HEK293T (cell line): ENCODE data around the gene C22orf31.

ENCODE experiments used
- ARNT ChIP-seq: fragments of 450-650 bp; IDR thresholded peaks from 2 replicates; pipeline ENCODE4 v1.6.1; 2017; ENCODE audit warnings: mild to moderate bottlenecking
- BHLHE40 ChIP-seq: fragments of 450-650 bp; IDR thresholded peaks from 2 replicates; pipeline ENCODE4 v1.6.1; 2016; ENCODE audit warnings: mild to moderate bottlenecking, moderate library complexity, borderline replicate concordance
- CTBP1 ChIP-seq: fragments of 450-650 bp; IDR thresholded peaks from 2 replicates; pipeline ENCODE4 v1.6.1; 2016; ENCODE audit warnings: borderline replicate concordance
- ELF4 ChIP-seq: fragments of 450-650 bp; IDR thresholded peaks from 2 replicates; pipeline ENCODE4 v1.6.1; 2017; ENCODE audit warnings: antibody characterized with exemption
- FOXA1 ChIP-seq: fragments of 450-650 bp; IDR thresholded peaks from 2 replicates; pipeline ENCODE4 v1.6.1; 2016; ENCODE audit warnings: mild to moderate bottlenecking
- FOXM1 ChIP-seq: fragments of 450-650 bp; IDR thresholded peaks from 2 replicates; pipeline ENCODE4 v1.6.1; 2017; ENCODE audit warnings: mild to moderate bottlenecking, borderline replicate concordance
- HDGF ChIP-seq: fragments of 450-650 bp; IDR thresholded peaks from 2 replicates; pipeline ENCODE4 v1.6.1; 2017; ENCODE audit warnings: antibody characterized with exemption, borderline replicate concordance
- L3MBTL2 ChIP-seq: fragments of 450-650 bp; conservative IDR thresholded peaks from 2 replicates; pipeline ENCODE4 v1.6.1; 2016; ENCODE audit warnings: mild to moderate bottlenecking
- NFRKB ChIP-seq: fragments of 450-650 bp; IDR thresholded peaks from 2 replicates; pipeline ENCODE4 v1.6.1; 2016; ENCODE audit warnings: mild to moderate bottlenecking, moderate library complexity
- SUZ12 ChIP-seq: fragments of 450-650 bp; IDR thresholded peaks from 2 replicates; pipeline ENCODE4 v1.6.1; 2016; ENCODE audit warnings: mild to moderate bottlenecking
- TARDBP ChIP-seq: fragments of 450-650 bp; IDR thresholded peaks from 2 replicates; pipeline ENCODE4 v1.6.1; 2016
- ZNF384 ChIP-seq: fragments of 450-650 bp; IDR thresholded peaks from 2 replicates; pipeline ENCODE4 v1.6.1; 2016
- TF ChIP-seq, protein P1 (sequence below): fragments of 450-650 bp; IDR thresholded peaks from 2 replicates; pipeline ENCODE4 v1.6.1; 2016

DNA sequence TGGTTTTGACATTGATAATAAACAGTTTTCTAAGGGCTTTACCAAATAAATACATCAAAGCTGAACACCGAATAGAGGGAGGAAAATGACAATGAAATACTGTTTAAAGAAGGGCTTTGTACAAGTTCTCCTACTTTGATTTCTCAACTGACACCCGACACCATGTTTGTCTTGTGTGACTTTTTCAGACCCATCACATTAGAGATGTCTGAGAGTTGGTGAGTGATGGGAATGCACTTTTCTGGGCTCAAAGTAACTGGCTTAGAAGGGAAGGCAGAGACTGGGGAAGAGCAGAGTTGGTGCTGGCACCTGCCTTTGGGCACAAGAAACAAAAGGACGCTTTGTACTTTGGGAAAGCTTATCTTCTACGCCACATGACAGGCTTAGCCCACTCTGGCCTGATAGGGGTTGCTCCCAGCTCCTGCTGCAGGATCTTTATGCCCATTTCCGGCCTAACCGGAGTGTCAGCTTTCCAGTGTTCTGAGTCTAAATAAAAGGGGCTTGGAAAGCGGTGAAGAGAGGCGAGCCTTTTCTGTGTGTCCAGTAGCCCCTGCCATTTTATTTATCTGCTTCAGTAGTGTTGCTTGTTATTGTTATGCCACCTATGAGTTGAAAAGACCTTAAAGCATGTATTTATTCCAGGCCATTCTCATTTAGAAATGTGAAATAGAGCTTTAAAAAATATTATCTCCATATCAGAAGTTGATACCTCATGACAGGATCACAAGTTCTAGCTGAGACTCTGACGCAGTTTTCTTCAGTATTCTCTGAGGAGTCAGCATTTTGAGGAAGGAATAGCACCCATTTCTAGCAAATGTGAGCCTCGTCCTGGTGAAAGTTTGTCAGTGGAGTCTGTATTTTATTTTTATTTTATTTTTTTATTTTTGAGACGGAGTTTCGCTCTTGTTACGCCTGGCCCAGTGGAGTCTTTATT, 35.4 kb upstream of the C22orf31 start:
- TF ChIP-seq NFRKB (no peak), ZNF384 (no peak), HDGF (no peak), BHLHE40 (no peak), CTBP1 (peak; percentile 45; the same call in 1 of the 2 replicates), L3MBTL2 (no peak), FOXM1 (no peak), TARDBP (no peak), SUZ12 (no peak), ELF4 (no peak), ARNT (no peak), FOXA1 (no peak)
- TF ChIP-seq, protein P1, sequence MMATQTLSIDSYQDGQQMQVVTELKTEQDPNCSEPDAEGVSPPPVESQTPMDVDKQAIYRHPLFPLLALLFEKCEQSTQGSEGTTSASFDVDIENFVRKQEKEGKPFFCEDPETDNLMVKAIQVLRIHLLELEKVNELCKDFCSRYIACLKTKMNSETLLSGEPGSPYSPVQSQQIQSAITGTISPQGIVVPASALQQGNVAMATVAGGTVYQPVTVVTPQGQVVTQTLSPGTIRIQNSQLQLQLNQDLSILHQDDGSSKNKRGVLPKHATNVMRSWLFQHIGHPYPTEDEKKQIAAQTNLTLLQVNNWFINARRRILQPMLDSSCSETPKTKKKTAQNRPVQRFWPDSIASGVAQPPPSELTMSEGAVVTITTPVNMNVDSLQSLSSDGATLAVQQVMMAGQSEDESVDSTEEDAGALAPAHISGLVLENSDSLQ: peak; percentile 77
